Measurements from ENCODE around the gene HSPB9. TPM values are rescaled to one million over a fixed set of nuclear protein-coding genes. Genes with fewer than 3 reads are reported as not detected.

HSPB9 gene
- total RNA-seq, 2 experiments from 2014 or later = not detected

DNA sequence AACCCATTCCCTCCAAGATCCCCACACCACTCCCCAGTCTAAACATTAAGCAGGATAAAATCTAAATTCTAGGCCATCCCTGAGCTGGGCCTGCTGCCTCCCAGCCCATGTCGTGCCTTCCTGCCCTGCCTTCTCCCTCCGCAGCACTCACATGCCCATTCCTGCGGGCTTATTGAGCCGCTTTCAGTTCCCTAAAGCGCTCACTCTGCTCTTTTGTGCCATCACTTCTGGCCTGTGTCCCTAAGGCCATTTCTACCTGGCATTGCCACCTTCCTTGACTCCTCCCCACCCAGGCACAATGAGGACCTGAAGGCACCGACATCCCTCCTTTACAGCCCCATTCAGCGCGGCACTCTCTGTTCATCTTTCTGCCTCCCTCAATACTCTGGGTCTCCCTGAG, 45.2 kb downstream of the HSPB9 start:
- Histone ChIP-seq H3K36me3 (ENCODE audit: insufficient read depth, low read length) (no peaks in the 10 kb centered on the region), H3K27ac (ENCODE audit: low read depth in 1 of 2, low read length in 2 of 2) (no peak overlapping the region), H3K4me1 (ENCODE audit: insufficient read depth, low read length) (no peaks in the 10 kb centered on the region), H3K27me3 (ENCODE audit: control insufficient read depth in 1 of 2, insufficient read depth in 2 of 2, low read length in 2 of 2) (no peaks in the 10 kb centered on the region), H3K4me3 (ENCODE audit: low read length) (no peak overlapping the region), H3K9me3 (ENCODE audit: control insufficient read depth in 1 of 2, insufficient read depth in 1 of 2, low read length in 2 of 2) (no peaks in the 10 kb centered on the region)
- Mint-ChIP-seq H3K27ac (no peak overlapping the region), H3K9me3 (no peaks in the 10 kb centered on the region), H3K36me3 (ENCODE audit: low read depth) (no peaks in the 10 kb centered on the region), H3K4me3 (no peak overlapping the region), H3K27me3 (no peaks in the 10 kb centered on the region), H3K4me1 (ENCODE audit: low read depth) (no peaks in the 10 kb centered on the region)
- intact Hi-C loops (cut with DNase I, micrococcal nuclease) = no loop called here
- ATAC-seq (ENCODE audit: poor library complexity) (no peak), DNase-seq (no peak)
- TF ChIP-seq, protein P1, sequence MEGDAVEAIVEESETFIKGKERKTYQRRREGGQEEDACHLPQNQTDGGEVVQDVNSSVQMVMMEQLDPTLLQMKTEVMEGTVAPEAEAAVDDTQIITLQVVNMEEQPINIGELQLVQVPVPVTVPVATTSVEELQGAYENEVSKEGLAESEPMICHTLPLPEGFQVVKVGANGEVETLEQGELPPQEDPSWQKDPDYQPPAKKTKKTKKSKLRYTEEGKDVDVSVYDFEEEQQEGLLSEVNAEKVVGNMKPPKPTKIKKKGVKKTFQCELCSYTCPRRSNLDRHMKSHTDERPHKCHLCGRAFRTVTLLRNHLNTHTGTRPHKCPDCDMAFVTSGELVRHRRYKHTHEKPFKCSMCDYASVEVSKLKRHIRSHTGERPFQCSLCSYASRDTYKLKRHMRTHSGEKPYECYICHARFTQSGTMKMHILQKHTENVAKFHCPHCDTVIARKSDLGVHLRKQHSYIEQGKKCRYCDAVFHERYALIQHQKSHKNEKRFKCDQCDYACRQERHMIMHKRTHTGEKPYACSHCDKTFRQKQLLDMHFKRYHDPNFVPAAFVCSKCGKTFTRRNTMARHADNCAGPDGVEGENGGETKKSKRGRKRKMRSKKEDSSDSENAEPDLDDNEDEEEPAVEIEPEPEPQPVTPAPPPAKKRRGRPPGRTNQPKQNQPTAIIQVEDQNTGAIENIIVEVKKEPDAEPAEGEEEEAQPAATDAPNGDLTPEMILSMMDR (IDR thresholded peaks at IDR 0.05) = no peak
- CTCF ChIA-PET = no interaction called here
- POLR2A ChIA-PET = no interaction called here

- Histone ChIP-seq H3K4me3 (ENCODE audit: low read length) (no peak overlapping the region), H3K4me1 (ENCODE audit: insufficient read depth, low read length) (peaks cover 1% of the 10 kb centered on the region), H3K27me3 (ENCODE audit: control insufficient read depth in 1 of 2, insufficient read depth in 2 of 2, low read length in 2 of 2) (no peaks in the 10 kb centered on the region), H3K27ac (ENCODE audit: low read depth in 1 of 2, low read length in 2 of 2) (no peak overlapping the region), H3K36me3 (ENCODE audit: insufficient read depth, low read length) (no peaks in the 10 kb centered on the region), H3K9me3 (ENCODE audit: control insufficient read depth in 1 of 2, insufficient read depth in 1 of 2, low read length in 2 of 2) (no peaks in the 10 kb centered on the region)
- intact Hi-C loops (cut with DNase I, micrococcal nuclease) = no loop called here
- CTCF ChIA-PET = no interaction called here
- Mint-ChIP-seq H3K4me3 (no peak overlapping the region), H3K9me3 (no peaks in the 10 kb centered on the region), H3K27me3 (no peaks in the 10 kb centered on the region), H3K27ac (no peak overlapping the region), H3K36me3 (ENCODE audit: low read depth) (no peaks in the 10 kb centered on the region), H3K4me1 (ENCODE audit: low read depth) (no peaks in the 10 kb centered on the region)
- TF ChIP-seq, protein P1 (IDR thresholded peaks at IDR 0.05) = no peak
- POLR2A ChIA-PET = no interaction called here
- ATAC-seq (ENCODE audit: poor library complexity) (no peak), DNase-seq (no peak)
These were observed 46.7 kb downstream of the HSPB9 start for GRCh38 chr17:42169351-42169750.

DNA sequence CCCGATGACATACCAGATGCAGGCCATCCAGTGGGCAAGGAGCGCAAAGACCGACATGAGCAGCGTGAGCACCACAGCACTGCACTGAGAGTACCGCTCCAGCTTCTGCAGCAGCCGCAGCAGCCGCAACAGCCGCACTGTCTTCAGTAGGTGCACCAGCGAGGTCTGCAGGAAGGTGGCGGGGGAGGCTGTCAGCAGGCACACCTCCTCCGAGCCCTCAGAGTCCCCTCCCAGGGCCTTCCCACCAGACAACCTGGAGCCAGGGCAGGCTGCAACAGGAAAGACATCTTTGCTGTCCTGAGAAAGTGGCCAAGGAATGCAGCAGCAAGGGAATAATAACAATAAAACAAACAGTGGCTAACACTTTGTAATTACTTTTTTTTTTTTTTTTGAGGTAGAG, 49.2 kb downstream of the HSPB9 start:
- intact Hi-C loops (cut with DNase I, micrococcal nuclease) = no loop called here
- Histone ChIP-seq H3K36me3 (ENCODE audit: insufficient read depth, low read length) (no peaks in the 10 kb centered on the region), H3K27ac (ENCODE audit: low read depth in 1 of 2, low read length in 2 of 2) (no peak overlapping the region), H3K9me3 (ENCODE audit: control insufficient read depth in 1 of 2, insufficient read depth in 1 of 2, low read length in 2 of 2) (no peaks in the 10 kb centered on the region), H3K27me3 (ENCODE audit: control insufficient read depth in 1 of 2, insufficient read depth in 2 of 2, low read length in 2 of 2) (no peaks in the 10 kb centered on the region), H3K4me1 (ENCODE audit: insufficient read depth, low read length) (peaks cover 3% of the 10 kb centered on the region), H3K4me3 (ENCODE audit: low read length) (no peak overlapping the region)
- Mint-ChIP-seq H3K27ac (no peak overlapping the region), H3K4me1 (ENCODE audit: low read depth) (no peaks in the 10 kb centered on the region), H3K36me3 (ENCODE audit: low read depth) (no peaks in the 10 kb centered on the region), H3K4me3 (no peak overlapping the region), H3K9me3 (no peaks in the 10 kb centered on the region), H3K27me3 (no peaks in the 10 kb centered on the region)
- ATAC-seq (ENCODE audit: poor library complexity) (no peak), DNase-seq (no peak)
- POLR2A ChIA-PET = no interaction called here
- TF ChIP-seq, protein P1 (IDR thresholded peaks at IDR 0.05) = no peak
- CTCF ChIA-PET = no interaction called here

Other genes with a start within 250 kb of the HSPB9 start
- 10 to 100 TPM; 25.9 to 28.3 TPM for gene ACLY, start 203.9 kb upstream of the HSPB9 start, total RNA-seq
- 1 to 10 TPM; 2.2 to 2.7 TPM for gene ODAD4, start 192.2 kb upstream of the HSPB9 start, total RNA-seq
- gene CNP, start 156.0 kb upstream of the HSPB9 start, total RNA-seq = 10 to 100 TPM; 19.2 to 23.4 TPM
- gene DNAJC7, start 105.4 kb upstream of the HSPB9 start, total RNA-seq = 100 to 1,000 TPM; 117 to 140 TPM
- gene NKIRAS2, start 102.7 kb upstream of the HSPB9 start, total RNA-seq = 10 to 100 TPM; 12.5 to 12.9 TPM
- gene C17orf113, start 72.2 kb upstream of the HSPB9 start, total RNA-seq = under 1 TPM; 0.42 to 0.55 TPM
- gene ZNF385C, start 24.3 kb upstream of the HSPB9 start, total RNA-seq = under 1 TPM in 1 of 2 experiments, not detected in 1; 0.20 TPM
- gene DHX58, start 10.1 kb upstream of the HSPB9 start, total RNA-seq = 10 to 100 TPM; 33.5 to 35.6 TPM
- 10 to 100 TPM; 38.5 to 42.4 TPM for gene KAT2A, start 1.4 kb upstream of the HSPB9 start, total RNA-seq
- 10 to 100 TPM; 66.4 to 71.2 TPM for gene RAB5C, start 32.2 kb downstream of the HSPB9 start, total RNA-seq
- gene KCNH4, start 58.3 kb downstream of the HSPB9 start, total RNA-seq = under 1 TPM; 0.17 to 0.25 TPM
- not detected for gene HCRT, start 62.6 kb downstream of the HSPB9 start, total RNA-seq
- 1 to 10 TPM; 6.8 to 8.3 TPM for gene GHDC, start 71.7 kb downstream of the HSPB9 start, total RNA-seq
- 100 to 1,000 TPM in 1 of 2 experiments, 10 to 100 TPM in 1; 99.4 to 104 TPM for gene STAT5B, start 153.6 kb downstream of the HSPB9 start, total RNA-seq
- gene STAT5A, start 165.7 kb downstream of the HSPB9 start, total RNA-seq = 100 to 1,000 TPM; 141 to 150 TPM

All from CD4-positive, alpha-beta T cell (primary cell).